H7 (cell line): ENCODE measurements around the gene BCR. TPM values are rescaled to one million over a fixed set of nuclear protein-coding genes. Genes with fewer than 3 reads are reported as not detected.
"Not testable (repeated sequence)": the region's sequence is repeated elsewhere in the genome, so short reads cannot be mapped to it uniquely, and the experiment has no call there.

Experiments
- DNase-seq: peaks from one replicate; pipeline ENCODE4 v3.0.0; 2012
- H3K27me3 ChIP-seq: 2 replicates; pipeline ENCODE4 v1.6.0; 2011; ENCODE audit warnings: mild to moderate bottlenecking, low read length; ENCODE audit not compliant: control insufficient read depth, insufficient read depth
- H3K36me3 ChIP-seq: replicated peaks from 2 replicates; pipeline ENCODE4 v1.5.1; 2011; ENCODE audit warnings: low read length; ENCODE audit not compliant: control insufficient read depth, insufficient read depth
- H3K4me3 ChIP-seq: 2 replicates; pipeline ENCODE4 v1.5.1; 2011; ENCODE audit warnings: low read depth, mild to moderate bottlenecking, control low read depth, low read length, moderate library complexity; ENCODE audit not compliant: insufficient read depth
- total RNA-seq: library from RNA; depleted of rRNA; stranded (reverse); fragments of >200 nt; shearing (Covaris generic); gene quantifications from 2 replicates; pipeline ENCODE4 v1.2.3, GENCODE V29; 2014

BCR gene
- total RNA-seq, 1 experiment from 2014 or later = 89.1 TPM

GRCh38 chr22:23291806-23292452 lies 111.6 kb downstream of the BCR start:
- peaks cover 37% of the 10 kb centered on the region for H3K36me3 ChIP-seq
- H3K4me3 ChIP-seq = no peak overlapping the region
- no peak for DNase-seq
- H3K27me3 ChIP-seq = no peaks in the 10 kb centered on the region

GRCh38 chr22:23292453-23293350 lies 112.4 kb downstream of the BCR start:
- no peak for DNase-seq
- H3K27me3 ChIP-seq = no peaks in the 10 kb centered on the region
- no peak overlapping the region for H3K4me3 ChIP-seq
- H3K36me3 ChIP-seq = peaks cover 39% of the 10 kb centered on the region

GRCh38 chr22:23293720-23294119 lies 113.4 kb downstream of the BCR start:
- Histone ChIP-seq H3K27me3 (no peaks in the 10 kb centered on the region), H3K4me3 (no peak overlapping the region), H3K36me3 (peaks cover 38% of the 10 kb centered on the region)
- DNase-seq = no peak

- no peaks in the 10 kb centered on the region for H3K27me3 ChIP-seq
- H3K4me3 ChIP-seq = no peak overlapping the region
- peaks cover 38% of the 10 kb centered on the region for H3K36me3 ChIP-seq
- DNase-seq = no peak
These were observed 113.9 kb downstream of the BCR start for GRCh38 chr22:23294221-23294620.

GRCh38 chr22:23300476-23300875 lies 120.2 kb downstream of the BCR start:
- H3K36me3 ChIP-seq = peaks cover 11% of the 10 kb centered on the region
- H3K4me3 ChIP-seq = no peak overlapping the region
- no peaks in the 10 kb centered on the region for H3K27me3 ChIP-seq
- DNase-seq = no peak

- no peak for DNase-seq
- no peaks in the 10 kb centered on the region for H3K27me3 ChIP-seq
These were observed 121.3 kb downstream of the BCR start for GRCh38 chr22:23301591-23301990.

GRCh38 chr22:23302171-23303002 lies 122.1 kb downstream of the BCR start:
- Histone ChIP-seq H3K4me3 (no peak overlapping the region), H3K27me3 (no peaks in the 10 kb centered on the region), H3K36me3 (peaks cover 5% of the 10 kb centered on the region)
- DNase-seq = no peak

More at GRCh38 chr22:23301591-23301990, 121.3 kb downstream of the BCR start:
- Histone ChIP-seq H3K36me3 (peaks cover 8% of the 10 kb centered on the region), H3K4me3 (no peak overlapping the region)

- no peak for DNase-seq
- H3K36me3 ChIP-seq = peaks cover 2% of the 10 kb centered on the region
- no peaks in the 10 kb centered on the region for H3K27me3 ChIP-seq
- no peak overlapping the region for H3K4me3 ChIP-seq
These were observed 125.1 kb downstream of the BCR start for GRCh38 chr22:23305321-23305910.

- Histone ChIP-seq H3K36me3 (peaks cover 2% of the 10 kb centered on the region), H3K4me3 (no peak overlapping the region), H3K27me3 (no peaks in the 10 kb centered on the region)
- no peak for DNase-seq
These were observed 125.6 kb downstream of the BCR start for GRCh38 chr22:23305922-23306374.

GRCh38 chr22:23306438-23306921 lies 126.2 kb downstream of the BCR start:
- H3K27me3 ChIP-seq = no peaks in the 10 kb centered on the region
- no peak for DNase-seq
- H3K36me3 ChIP-seq = peaks cover 2% of the 10 kb centered on the region
- H3K4me3 ChIP-seq = no peak overlapping the region

- Histone ChIP-seq H3K36me3 (peaks cover 3% of the 10 kb centered on the region), H3K4me3 (no peak overlapping the region), H3K27me3 (no peaks in the 10 kb centered on the region)
- DNase-seq = no peak
These were observed 126.6 kb downstream of the BCR start for GRCh38 chr22:23306926-23307325.

GRCh38 chr22:23307511-23307910 lies 127.2 kb downstream of the BCR start:
- not testable (repeated sequence) for H3K27me3 ChIP-seq, H3K4me3 ChIP-seq, DNase-seq, H3K36me3 ChIP-seq

GRCh38 chr22:23309261-23309660 lies 129.0 kb downstream of the BCR start:
- not testable (repeated sequence) for DNase-seq, H3K4me3 ChIP-seq, H3K36me3 ChIP-seq, H3K27me3 ChIP-seq
